Mucosa of rectum (tissue), 2 donors: ENCODE measurements around the gene FEZ2.

ENCODE experiments used
- H3K27ac ChIP-seq, 2 donors: one replicate each; pipeline ENCODE4 v1.7.0; 2013; ENCODE audit warnings: inconsistent platforms in 2 of 2, low read depth in 2 of 2, low read length in 2 of 2
- H3K27me3 ChIP-seq, 2 donors: one replicate each; pipeline ENCODE4 v1.7.0; 2013; ENCODE audit warnings: low read length in 2 of 2; ENCODE audit not compliant: control insufficient read depth in 2 of 2, insufficient read depth in 2 of 2
- H3K36me3 ChIP-seq, 2 donors: one replicate each; pipeline ENCODE4 v1.7.0; 2013; ENCODE audit warnings: low read length in 2 of 2; ENCODE audit not compliant: control insufficient read depth in 2 of 2, insufficient read depth in 2 of 2
- H3K4me1 ChIP-seq, 2 donors: one replicate each; pipeline ENCODE4 v1.7.0; 2013; ENCODE audit warnings: low read length in 2 of 2, mild to moderate bottlenecking in 1 of 2; ENCODE audit not compliant: control insufficient read depth in 2 of 2, insufficient read depth in 2 of 2
- H3K4me3 ChIP-seq, 2 donors: one replicate each; pipeline ENCODE4 v1.7.0; 2013; ENCODE audit warnings: low read length in 2 of 2
- H3K9ac ChIP-seq, 2 donors: one replicate each; pipeline ENCODE4 v1.7.0; 2013; ENCODE audit warnings: low read length in 2 of 2, low read depth in 1 of 2, mild to moderate bottlenecking in 1 of 2
- H3K9me3 ChIP-seq, 2 donors: one replicate each; pipeline ENCODE4 v1.7.0; 2013; ENCODE audit warnings: low read length in 2 of 2; ENCODE audit not compliant: control insufficient read depth in 2 of 2
- donor health status: healthy.
- donor health status: Normal muscosa, but diverticular disease.

FEZ2 gene

GRCh38 chr2:36523153-36523552 is 74.8 kb downstream of the FEZ2 start:
- H3K27ac ChIP-seq, result no peak overlapping the region
- H3K27me3 ChIP-seq, result no peaks in the 10 kb centered on the region
- no peaks in the 10 kb centered on the region for H3K9me3 ChIP-seq
- no peak overlapping the region for H3K4me3 ChIP-seq
- peaks cover 42% of the 10 kb centered on the region in 2 donors for H3K36me3 ChIP-seq
- H3K9ac ChIP-seq, result no peak overlapping the region
- H3K4me1 ChIP-seq, result no peaks in the 10 kb centered on the region

- no peak overlapping the region for H3K4me3 ChIP-seq
- H3K9ac ChIP-seq, result no peak overlapping the region
- no peaks in the 10 kb centered on the region for H3K4me1 ChIP-seq
- no peaks in the 10 kb centered on the region for H3K27me3 ChIP-seq
- H3K27ac ChIP-seq, result no peak overlapping the region
- peaks cover 51 to 56% of the 10 kb centered on the region in 2 donors for H3K36me3 ChIP-seq
- H3K9me3 ChIP-seq, result no peaks in the 10 kb centered on the region
Observed at GRCh38 chr2:36520431-36520830, 77.5 kb downstream of the FEZ2 start.

GRCh38 chr2:36516136-36516870 is 81.7 kb downstream of the FEZ2 start:
- Histone ChIP-seq H3K27ac (no peak overlapping the region), H3K36me3 (peaks cover 65 to 68% of the 10 kb centered on the region in 2 donors), H3K9ac (no peak overlapping the region), H3K4me1 (no peaks in the 10 kb centered on the region), H3K27me3 (no peaks in the 10 kb centered on the region), H3K9me3 (no peaks in the 10 kb centered on the region), H3K4me3 (no peak overlapping the region)

GRCh38 chr2:36515538-36515937 is 82.4 kb downstream of the FEZ2 start:
- Histone ChIP-seq H3K9me3 (no peaks in the 10 kb centered on the region), H3K27ac (no peak overlapping the region), H3K4me3 (no peak overlapping the region), H3K27me3 (no peaks in the 10 kb centered on the region), H3K9ac (no peak overlapping the region), H3K4me1 (no peaks in the 10 kb centered on the region), H3K36me3 (peaks cover 62 to 65% of the 10 kb centered on the region in 2 donors)

- no peaks in the 10 kb centered on the region for H3K9me3 ChIP-seq
- no peak overlapping the region for H3K4me3 ChIP-seq
- H3K4me1 ChIP-seq, result no peaks in the 10 kb centered on the region
- no peak overlapping the region for H3K27ac ChIP-seq
- no peak overlapping the region for H3K9ac ChIP-seq
- peaks cover 50 to 54% of the 10 kb centered on the region in 2 donors for H3K36me3 ChIP-seq
- no peaks in the 10 kb centered on the region for H3K27me3 ChIP-seq
Observed at GRCh38 chr2:36513661-36514060, 84.3 kb downstream of the FEZ2 start.

GRCh38 chr2:36512705-36513104 is 85.3 kb downstream of the FEZ2 start:
- Histone ChIP-seq H3K36me3 (peaks cover 46 to 52% of the 10 kb centered on the region in 2 donors), H3K27ac (no peak overlapping the region)

GRCh38 chr2:36511858-36512603 is 85.9 kb downstream of the FEZ2 start:
- Histone ChIP-seq H3K27ac (no peak overlapping the region), H3K27me3 (no peaks in the 10 kb centered on the region), H3K4me1 (no peaks in the 10 kb centered on the region), H3K36me3 (peaks cover 41 to 46% of the 10 kb centered on the region in 2 donors), H3K9me3 (no peaks in the 10 kb centered on the region), H3K9ac (no peak overlapping the region), H3K4me3 (no peak overlapping the region)

More at GRCh38 chr2:36512705-36513104, 85.3 kb downstream of the FEZ2 start:
- H3K4me1 ChIP-seq, result no peaks in the 10 kb centered on the region
- H3K9me3 ChIP-seq, result no peaks in the 10 kb centered on the region
- H3K4me3 ChIP-seq, result no peak overlapping the region
- H3K27me3 ChIP-seq, result no peaks in the 10 kb centered on the region
- no peak overlapping the region for H3K9ac ChIP-seq

GRCh38 chr2:36509075-36509474 is 88.9 kb downstream of the FEZ2 start:
- Histone ChIP-seq H3K36me3 (peaks cover 22 to 26% of the 10 kb centered on the region in 2 donors), H3K4me1 (no peaks in the 10 kb centered on the region), H3K4me3 (no peak overlapping the region), H3K27me3 (no peaks in the 10 kb centered on the region), H3K9me3 (no peaks in the 10 kb centered on the region), H3K9ac (no peak overlapping the region), H3K27ac (no peak overlapping the region)

GRCh38 chr2:36507408-36507812 is 90.6 kb downstream of the FEZ2 start:
- no peak overlapping the region for H3K4me3 ChIP-seq
- H3K36me3 ChIP-seq, result peaks cover 9 to 13% of the 10 kb centered on the region in 2 donors
- H3K9me3 ChIP-seq, result no peaks in the 10 kb centered on the region
- no peak overlapping the region for H3K27ac ChIP-seq
- no peaks in the 10 kb centered on the region for H3K27me3 ChIP-seq
- no peak overlapping the region for H3K9ac ChIP-seq
- no peaks in the 10 kb centered on the region for H3K4me1 ChIP-seq
